HG03097 (cell line): ENCODE data around the gene TNFSF12.
A peak's percentile ranks its signal among the peaks of the same experiment; 100 is the strongest.

ENCODE experiments used
- ATAC-seq: cut with Tn5 transposase; IDR thresholded peaks from one replicate; pipeline ENCODE4 v1.9.1; 2021; ENCODE audit not compliant: unreplicated experiment, low FRiP score

The TNFSF12 gene

GRCh38 chr17:7563115-7563869, 14.4 kb downstream of the TNFSF12 start:
- ATAC-seq: no peak

GRCh38 chr17:7569571-7569970, 20.7 kb downstream of the TNFSF12 start:
- no peak for ATAC-seq

GRCh38 chr17:7570351-7570750, 21.5 kb downstream of the TNFSF12 start:
- ATAC-seq: no peak

DNA sequence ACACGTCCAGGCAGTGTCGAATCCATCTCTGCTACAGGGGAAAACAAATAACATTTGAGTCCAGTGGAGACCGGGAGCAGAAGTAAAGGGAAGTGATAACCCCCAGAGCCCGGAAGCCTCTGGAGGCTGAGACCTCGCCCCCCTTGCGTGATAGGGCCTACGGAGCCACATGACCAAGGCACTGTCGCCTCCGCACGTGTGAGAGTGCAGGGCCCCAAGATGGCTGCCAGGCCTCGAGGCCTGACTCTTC, 23.4 kb downstream of the TNFSF12 start:
- no peak for ATAC-seq

- peak; percentile 93 for ATAC-seq
These were observed 23.9 kb downstream of the TNFSF12 start for GRCh38 chr17:7572588-7573323.

DNA sequence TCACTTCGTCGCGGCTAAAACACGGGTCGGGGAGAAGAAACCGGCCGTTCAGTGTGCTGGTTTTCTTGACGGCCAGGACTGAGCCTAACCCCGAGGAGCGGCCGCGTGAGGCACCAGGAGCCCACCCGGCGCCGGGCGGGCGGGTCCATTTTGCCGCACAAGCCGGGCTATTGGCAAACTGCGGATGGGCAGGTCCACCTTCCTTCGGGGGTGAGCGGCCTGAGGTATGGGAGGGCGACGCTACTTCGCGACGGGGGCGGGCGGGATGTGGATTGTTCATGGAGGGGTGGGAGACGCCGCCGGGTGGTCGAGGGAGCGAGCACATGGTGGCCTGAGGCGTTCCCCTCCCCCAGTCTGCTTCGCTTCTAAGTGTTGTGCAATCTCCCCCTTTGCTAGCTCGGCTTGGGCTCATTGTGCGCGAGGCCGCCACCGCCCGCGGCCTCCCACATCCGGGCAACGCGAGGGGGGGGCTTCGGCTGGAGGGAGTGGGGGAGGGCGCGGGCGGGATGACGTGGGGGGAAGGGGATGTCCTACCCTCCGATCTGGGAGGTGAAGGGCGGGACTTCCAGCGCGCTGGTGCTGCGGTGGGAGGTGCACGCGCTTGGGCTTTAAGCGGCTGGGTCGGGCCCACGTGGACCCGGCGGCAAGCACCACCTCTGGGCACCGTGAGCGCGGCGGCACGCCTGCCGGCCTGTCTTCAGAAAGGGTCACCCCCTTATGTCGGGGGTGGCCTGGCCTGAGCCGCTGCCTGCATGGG, 24.6 kb downstream of the TNFSF12 start:
- no peak for ATAC-seq

- no peak for ATAC-seq
These were observed 25.5 kb downstream of the TNFSF12 start for GRCh38 chr17:7574176-7574953.

- no peak for ATAC-seq
These were observed 26.6 kb downstream of the TNFSF12 start for GRCh38 chr17:7575481-7575883.

GRCh38 chr17:7575959-7576358, 27.1 kb downstream of the TNFSF12 start:
- ATAC-seq: no peak

GRCh38 chr17:7576432-7576937, 27.6 kb downstream of the TNFSF12 start:
- no peak for ATAC-seq

GRCh38 chr17:7577327-7578199, 28.7 kb downstream of the TNFSF12 start:
- ATAC-seq: no peak

DNA sequence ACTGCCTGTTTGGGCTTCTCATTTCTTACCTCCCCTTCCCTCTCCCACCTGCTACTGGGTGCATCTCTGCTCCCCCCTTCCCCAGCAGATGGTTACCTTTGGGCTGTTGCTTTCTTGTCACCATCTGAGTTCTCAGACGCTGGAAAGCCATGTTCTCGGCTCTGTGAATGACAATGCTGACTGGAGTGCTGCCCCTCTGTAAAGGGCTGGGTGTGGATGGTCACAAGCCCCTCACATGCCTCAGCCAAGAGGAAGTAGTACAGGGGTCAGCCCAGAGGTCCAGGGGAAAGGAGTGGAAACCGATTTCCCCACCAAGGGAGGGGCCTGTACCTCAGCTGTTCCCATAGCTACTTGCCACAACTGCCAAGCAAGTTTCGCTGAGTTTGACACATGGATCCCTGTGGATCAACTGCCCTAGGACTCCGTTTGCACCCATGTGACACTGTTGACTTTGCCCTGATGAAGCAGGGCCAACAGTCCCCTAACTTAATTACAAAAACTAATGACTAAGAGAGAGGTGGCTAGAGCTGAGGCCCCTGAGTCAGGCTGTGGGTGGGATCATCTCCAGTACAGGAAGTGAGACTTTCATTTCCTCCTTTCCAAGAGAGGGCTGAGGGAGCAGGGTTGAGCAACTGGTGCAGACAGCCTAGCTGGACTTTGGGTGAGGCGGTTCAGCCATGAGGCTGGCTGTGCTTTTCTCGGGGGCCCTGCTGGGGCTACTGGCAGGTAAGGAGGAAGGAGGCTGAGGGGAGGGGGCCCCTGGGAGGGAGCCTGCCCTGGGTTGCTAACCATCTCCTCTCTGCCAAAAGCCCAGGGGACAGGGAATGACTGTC, 30.4 kb downstream of the TNFSF12 start, which contains the start of gene CD68:
CD68 (plus strand) TSS at position 638 of the 833 bp plus-strand sequence; CDS start at position 678, 40 bp downstream.
- ATAC-seq: peak; percentile 43

DNA sequence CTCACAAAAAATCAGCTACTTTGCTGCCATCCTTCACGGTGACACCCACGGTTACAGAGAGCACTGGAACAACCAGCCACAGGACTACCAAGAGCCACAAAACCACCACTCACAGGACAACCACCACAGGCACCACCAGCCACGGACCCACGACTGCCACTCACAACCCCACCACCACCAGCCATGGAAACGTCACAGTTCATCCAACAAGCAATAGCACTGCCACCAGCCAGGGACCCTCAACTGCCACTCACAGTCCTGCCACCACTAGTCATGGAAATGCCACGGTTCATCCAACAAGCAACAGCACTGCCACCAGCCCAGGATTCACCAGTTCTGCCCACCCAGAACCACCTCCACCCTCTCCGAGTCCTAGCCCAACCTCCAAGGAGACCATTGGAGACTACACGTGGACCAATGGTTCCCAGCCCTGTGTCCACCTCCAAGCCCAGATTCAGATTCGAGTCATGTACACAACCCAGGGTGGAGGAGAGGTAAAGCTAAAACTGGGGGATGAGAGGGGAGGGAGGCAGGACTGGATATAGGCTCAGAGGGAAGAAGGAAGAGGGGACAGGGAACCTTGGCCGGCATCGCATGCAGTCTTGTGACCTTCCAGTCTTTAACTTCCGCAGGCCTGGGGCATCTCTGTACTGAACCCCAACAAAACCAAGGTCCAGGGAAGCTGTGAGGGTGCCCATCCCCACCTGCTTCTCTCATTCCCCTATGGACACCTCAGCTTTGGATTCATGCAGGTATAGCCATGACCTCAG, 31.2 kb downstream of the TNFSF12 start:
- no peak for ATAC-seq

DNA sequence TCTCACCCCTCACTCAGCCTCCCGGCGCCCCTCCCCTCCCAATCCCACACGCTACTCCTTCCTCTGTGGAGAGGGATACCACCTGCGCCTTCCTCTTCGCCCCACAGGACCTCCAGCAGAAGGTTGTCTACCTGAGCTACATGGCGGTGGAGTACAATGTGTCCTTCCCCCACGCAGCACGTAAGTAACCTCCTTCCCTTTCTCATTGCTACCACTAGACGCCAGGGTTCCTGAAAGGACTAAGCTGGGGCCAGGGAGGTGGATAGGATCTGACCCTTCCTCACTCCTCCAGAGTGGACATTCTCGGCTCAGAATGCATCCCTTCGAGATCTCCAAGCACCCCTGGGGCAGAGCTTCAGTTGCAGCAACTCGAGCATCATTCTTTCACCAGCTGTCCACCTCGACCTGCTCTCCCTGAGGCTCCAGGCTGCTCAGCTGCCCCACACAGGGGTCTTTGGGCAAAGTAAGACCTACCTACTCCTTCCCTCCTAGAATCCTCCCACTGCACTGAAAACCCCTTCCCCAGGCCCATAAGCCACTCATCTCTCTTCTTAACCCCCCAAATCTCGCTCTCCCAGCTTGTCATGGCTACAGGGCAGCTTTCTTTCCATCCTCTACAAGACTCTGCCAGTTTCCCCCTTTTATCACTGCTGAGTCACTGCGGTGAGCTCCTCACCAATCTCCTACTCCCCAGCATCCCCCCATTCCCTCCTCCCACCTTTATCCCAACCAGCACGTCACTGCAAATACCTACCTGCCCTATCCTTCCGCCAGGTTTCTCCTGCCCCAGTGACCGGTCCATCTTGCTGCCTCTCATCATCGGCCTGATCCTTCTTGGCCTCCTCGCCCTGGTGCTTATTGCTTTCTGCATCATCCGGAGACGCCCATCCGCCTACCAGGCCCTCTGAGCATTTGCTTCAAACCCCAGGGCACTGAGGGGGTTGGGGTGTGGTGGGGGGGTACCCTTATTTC, 32.0 kb downstream of the TNFSF12 start:
- ATAC-seq: no peak

GRCh38 chr17:7582396-7583252, 33.8 kb downstream of the TNFSF12 start:
- ATAC-seq: no peak
